HG02623 (cell line): ENCODE measurements around the gene MYO15B.
"Not testable (repeated sequence)": the region's sequence is repeated elsewhere in the genome, so short reads cannot be mapped to it uniquely, and the experiment has no call there.

Experiments
- ATAC-seq: cut with Tn5 transposase; IDR thresholded peaks from one replicate; pipeline ENCODE4 v1.9.1; 2021; ENCODE audit warnings: moderate library complexity; ENCODE audit not compliant: unreplicated experiment

MYO15B gene

DNA sequence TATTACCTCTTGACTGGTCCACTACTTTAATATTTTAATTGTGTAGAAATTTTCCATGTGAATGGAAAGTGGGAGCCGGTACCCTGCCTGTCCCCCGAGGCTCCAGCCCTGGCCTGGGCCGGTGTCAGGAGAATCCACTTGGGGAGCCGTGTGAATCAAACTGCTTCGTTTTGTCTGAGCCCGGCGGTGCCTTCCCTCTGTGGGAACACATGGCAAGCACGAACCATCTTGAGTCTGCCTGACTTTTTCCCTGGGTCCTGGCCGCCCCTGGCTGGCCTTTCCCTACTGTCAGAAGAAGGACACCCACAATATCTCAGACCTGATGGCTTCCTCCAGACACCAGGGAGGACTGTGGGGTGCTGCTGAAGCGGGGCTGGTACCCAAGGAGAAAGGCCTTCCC, 12.4 kb upstream of the MYO15B start:
- no peak for ATAC-seq

GRCh38 chr17:75575728-75576127, 11.9 kb upstream of the MYO15B start:
- no peak for ATAC-seq

DNA sequence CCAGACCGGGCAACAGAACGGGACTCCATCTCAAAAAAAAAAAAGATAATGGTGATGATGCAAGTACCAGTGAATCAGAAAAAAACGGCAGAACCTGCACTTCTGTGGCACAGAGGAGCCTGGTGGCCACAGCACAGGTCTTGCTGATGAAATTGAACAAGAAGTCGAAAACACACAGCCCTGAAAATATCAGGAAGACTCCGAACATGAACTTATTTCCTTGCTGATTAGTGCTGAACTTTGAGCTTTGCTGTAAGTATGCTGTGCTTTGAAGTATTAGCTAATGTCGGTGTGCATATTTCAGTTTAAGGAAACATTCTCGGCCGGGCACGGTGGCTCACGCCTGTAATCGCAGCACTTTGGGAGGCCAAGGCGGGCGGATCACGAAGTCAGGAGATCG, 10.9 kb upstream of the MYO15B start:
- ATAC-seq, result no peak

- not testable (repeated sequence) for ATAC-seq
Observed at GRCh38 chr17:75581121-75581725, 6.4 kb upstream of the MYO15B start.

DNA sequence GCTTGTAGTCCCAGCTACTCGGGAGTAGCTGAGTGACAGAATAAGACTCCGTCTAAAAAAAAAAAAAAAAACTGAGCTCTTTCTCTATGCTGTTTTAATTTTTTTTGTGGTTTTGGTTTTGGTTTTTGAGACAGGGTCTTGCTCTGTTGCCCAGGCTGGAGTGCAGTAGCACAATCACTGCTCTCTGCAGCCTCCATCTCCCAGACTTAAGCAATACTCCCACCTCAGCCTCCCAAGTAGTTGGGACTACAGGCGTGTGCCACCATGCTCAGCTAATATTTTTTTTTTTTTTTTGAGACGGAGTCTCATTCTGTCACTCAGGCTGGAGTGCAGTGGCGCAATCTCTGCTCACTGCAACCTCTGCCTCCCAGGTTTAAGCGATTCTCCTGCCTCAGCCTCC, 4.4 kb upstream of the MYO15B start:
- ATAC-seq, result not testable (repeated sequence)

DNA sequence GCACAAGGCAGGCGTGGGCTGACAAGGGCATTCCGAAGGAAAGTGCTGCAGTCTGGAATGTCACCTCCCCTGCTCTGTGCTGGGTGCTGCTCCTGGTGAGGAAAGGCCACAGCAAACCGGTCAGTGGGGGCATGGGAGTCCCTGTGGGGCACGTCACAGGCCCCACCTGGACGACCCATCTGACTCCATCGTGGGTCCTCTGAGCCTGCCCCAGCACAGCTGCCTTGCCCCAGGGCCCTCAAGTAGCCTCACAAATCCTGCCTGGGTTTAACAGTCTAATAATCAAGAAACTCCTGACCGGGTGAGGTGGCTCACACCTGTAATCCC, 2.8 kb upstream of the MYO15B start:
- ATAC-seq, result no peak

GRCh38 chr17:75588596-75589011, 1.0 kb downstream of the MYO15B start:
- no peak for ATAC-seq

DNA sequence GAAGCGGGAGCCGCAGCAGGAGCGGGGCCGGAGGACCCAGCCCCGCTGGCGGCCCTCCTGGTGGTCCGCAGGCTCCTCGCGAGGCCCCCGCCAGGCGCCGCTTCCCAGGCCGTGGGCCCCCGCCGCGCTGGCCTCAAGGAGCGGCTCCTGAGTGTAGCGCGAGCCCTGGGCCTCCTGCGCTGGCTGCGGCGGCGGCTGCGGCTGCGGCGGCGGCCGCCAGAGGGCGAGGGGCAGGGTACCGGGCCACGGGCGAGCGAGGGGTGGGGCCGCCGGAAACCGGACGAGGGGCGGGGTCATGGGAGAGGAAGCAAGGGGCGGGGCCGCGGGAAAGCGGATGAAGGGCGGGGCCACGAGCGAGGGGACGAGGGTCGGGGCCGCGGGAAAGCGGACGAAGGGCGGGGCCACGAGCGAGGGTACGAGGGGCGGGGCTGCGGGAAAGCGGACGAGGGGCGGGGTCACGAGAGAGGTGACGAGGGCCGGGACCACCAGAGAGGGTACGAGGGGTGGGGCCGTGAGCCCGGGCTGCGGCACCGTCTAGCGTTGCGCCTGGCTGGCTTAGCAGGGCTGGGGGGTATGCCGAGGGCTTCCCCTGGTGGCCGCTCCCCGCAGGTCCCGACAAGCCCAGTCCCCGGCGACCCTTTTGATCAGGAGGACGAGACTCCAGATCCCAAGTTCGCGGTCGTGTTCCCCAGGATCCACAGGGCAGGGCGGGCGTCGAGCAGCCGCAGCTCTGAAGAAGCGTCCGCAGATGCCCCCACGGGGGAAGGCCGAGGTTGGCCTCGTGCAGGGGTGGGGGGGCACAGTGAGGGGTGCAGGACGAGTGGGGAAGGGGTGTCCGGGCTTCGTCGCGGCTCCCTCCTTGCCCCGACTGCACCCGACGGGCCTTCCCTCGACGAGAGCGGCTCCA, 1.7 kb downstream of the MYO15B start:
- ATAC-seq, result peak; percentile 73

DNA sequence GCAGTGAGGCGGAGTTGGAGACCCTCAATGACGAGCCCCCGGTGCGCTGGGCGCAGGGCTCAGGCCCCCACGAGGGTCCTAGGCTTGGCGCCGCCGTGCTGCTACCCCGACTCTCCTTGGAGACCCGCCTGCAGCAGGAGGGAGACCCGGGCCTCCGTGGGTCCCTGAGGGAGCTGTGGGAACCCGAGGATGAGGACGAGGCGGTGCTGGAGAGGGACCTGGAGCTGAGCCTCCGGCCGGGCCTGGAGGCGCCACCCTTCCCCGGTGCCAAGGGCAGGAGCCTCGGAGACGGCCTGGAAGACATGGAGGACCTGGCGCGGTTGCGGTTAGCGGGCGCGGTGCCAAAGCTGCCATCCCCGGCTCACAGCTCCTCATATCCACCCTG, 2.3 kb downstream of the MYO15B start:
- no peak for ATAC-seq

- ATAC-seq, result no peak
Observed at GRCh38 chr17:75590314-75590761, 2.7 kb downstream of the MYO15B start.

DNA sequence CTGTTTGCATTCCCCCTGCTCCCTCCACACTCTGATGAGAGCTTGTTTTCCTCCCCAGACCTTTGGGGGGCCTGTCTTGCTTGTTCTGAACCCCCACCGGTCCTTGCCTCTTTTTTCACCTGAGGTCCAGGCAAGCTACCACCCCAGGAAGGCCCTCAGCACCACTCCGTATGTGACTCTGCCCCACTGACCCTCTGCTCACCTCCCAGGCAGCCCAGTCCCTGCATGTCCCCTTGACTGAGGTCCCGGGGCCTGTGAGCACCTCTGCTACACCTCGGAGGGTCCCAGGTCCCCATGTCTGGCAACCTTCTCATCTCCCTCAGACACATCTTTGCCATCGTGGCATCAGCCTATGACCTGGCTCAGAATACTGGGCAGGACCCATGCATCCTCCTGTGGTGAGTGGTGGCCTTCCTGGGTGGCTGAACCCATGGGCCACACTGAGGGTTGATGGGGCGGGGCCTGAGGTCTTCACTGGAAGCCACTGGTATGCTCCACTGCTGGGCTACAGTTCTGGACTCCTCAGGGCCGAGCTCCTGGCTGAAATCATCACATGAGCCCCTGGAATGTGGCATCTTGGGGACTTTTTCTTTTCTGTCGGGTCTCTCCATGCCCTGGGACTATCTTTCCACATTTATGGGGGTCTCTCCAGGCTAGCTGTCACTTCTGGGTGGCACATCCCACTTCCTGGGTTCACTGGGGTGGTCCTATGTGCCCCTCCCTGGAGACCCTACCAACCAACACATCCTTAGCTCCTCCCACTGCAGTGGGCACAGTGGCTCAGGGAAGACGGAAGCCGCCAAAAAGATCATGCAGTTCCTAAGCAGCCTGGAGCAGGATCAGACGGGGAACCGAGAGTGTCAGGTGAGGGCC, 3.5 kb downstream of the MYO15B start:
- no peak for ATAC-seq

DNA sequence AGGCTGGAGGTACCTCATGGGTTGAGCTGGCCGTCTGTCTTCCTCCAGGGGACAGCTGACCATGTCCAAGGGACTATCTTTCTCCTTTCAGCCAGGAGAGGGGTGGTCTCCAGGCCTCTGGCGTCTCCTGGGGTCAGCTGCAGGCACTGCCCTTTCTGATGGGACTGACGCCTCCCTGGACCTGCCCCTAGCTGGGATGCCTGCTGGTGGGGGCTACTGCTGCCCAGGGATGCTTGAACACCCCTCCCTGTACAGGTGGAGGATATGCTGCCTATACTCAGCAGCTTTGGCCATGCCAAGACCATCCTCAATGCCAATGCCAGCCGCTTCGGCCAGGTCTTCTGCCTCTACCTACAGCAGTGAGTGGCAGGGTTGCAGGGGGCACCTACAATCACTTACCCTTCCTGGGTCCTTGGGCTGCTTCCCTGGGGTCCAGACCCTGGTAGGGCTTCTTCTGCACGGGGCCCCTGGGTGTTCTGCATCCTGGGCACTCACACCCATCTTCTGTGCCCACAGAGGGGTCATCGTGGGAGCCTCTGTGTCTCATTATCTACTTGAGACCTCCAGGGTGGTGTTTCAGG, 4.2 kb downstream of the MYO15B start:
- ATAC-seq, result no peak

GRCh38 chr17:75592348-75593020, 4.9 kb downstream of the MYO15B start:
- no peak for ATAC-seq

DNA sequence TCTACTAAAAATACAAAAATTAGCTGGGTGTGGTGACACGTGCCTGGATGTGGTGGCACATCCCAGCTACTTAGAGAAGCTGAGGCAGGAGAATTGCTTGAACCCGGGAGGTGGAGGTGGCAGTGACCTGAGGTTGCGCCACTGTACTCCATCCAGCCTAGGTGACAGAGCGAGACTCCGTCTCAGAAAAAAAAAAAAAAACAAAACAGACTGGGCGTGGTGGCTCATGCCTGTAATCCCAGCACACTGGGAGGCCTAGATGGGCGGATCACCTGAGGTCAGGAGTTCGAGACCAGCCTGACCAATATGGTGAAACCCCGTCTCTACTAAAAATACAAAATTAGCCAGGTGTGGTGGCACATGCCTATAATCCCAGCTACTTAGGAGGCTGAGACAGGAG, 5.8 kb downstream of the MYO15B start:
- not testable (repeated sequence) for ATAC-seq

- no peak for ATAC-seq
Observed at GRCh38 chr17:75594499-75595283, 7.1 kb downstream of the MYO15B start.

- ATAC-seq, result no peak
Observed at GRCh38 chr17:75595284-75595919, 7.8 kb downstream of the MYO15B start.

DNA sequence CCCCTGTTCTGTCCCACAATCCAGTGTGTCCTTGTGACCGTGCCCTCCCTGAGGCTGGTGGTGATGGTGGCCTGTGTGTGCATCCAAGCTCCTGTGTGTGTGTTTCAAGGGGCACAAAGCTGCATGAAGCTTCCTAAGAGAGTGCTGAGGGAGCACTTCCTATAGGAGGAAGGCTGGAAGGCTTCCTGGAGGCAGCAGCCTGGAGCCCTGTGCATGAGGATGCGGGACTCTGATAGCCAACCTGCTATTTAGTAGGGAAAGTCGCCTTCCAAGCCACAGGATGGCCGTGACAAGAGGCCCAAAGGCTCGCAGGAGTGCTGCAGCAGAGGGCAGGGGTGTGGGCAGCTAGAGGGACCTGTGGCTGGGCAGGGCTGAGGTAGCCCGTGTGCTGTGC, 8.3 kb downstream of the MYO15B start:
- ATAC-seq, result no peak

GRCh38 chr17:75596320-75597087, 8.9 kb downstream of the MYO15B start:
- no peak for ATAC-seq
